H1 (cell line): ENCODE results near the gene PJVK. TPM values are rescaled to one million over a fixed set of nuclear protein-coding genes. Genes with fewer than 3 reads are reported as not detected.

Experiments used
- HDAC2 ChIP-seq, 2 experiments: fragments of 300-600 bp in 1 of 2; sonication (generic) in 1 of 2; IDR thresholded peaks; 2 replicates each; pipeline ENCODE4 v1.6.1; 2011 to 2012; ENCODE audit warnings: low read depth in 2 of 2, low read length in 2 of 2, mild to moderate bottlenecking in 2 of 2, moderate library complexity in 2 of 2, borderline replicate concordance in 1 of 2, inconsistent platforms in 1 of 2
- SIN3A ChIP-seq, 2 experiments: IDR thresholded peaks in 1 of 2; conservative IDR thresholded peaks in 1 of 2; 2 replicates each; pipeline ENCODE4 v1.6.1; 2011 to 2012; ENCODE audit warnings: low read length in 2 of 2, improper control_type of control experiment in 1 of 2, low read depth in 1 of 2, mild to moderate bottlenecking in 1 of 2
- SP4 ChIP-seq: IDR thresholded peaks from 2 replicates; pipeline ENCODE4 v1.6.1; 2012; ENCODE audit warnings: low read length, inconsistent platforms
- YY1 ChIP-seq: IDR thresholded peaks from 2 replicates; pipeline ENCODE4 v1.6.1; 2011; ENCODE audit warnings: low read depth, mild to moderate bottlenecking, low read length
- polyA plus RNA-seq, 7 experiments: library from polyadenylated mRNA; depleted of rRNA in 3 of 7; stranded (reverse) in 5 of 7; unstranded in 2 of 7; fragments of >200 nt in 5 of 7; fragments of 200-250 nt in 2 of 7; gene quantifications; 1 replicate in 5 of 7; 2 replicates in 1 of 7; 4 replicates in 1 of 7; pipeline versions ENCODE4 v1.2.1 to v1.2.3, GENCODE V29; 2011 to 2013; ENCODE audit warnings: missing spikeins in 2 of 7, mixed read lengths in 2 of 7
- total RNA-seq: library from RNA; stranded (reverse); fragmentation: NEBNext Ultra II Directional; extraction: Animal tissue kit (Norgen Biotek cat#: 25700); gene quantifications from 2 replicates; pipeline ENCODE4 v1.2.1, GENCODE V29; 2021
- TF ChIP-seq, protein P1 (sequence below): IDR thresholded peaks from 2 replicates; pipeline ENCODE4 v1.6.1; 2011; ENCODE audit warnings: low read length, improper control_type of control experiment
- TF ChIP-seq, protein P2 (sequence below): IDR thresholded peaks from 2 replicates; pipeline ENCODE4 v1.6.1; 2012; ENCODE audit warnings: low read length, inconsistent platforms

PJVK gene
- total and polyA plus RNA-seq, 2 of the 8 experiments (the other 6 are each of a cell fraction or from before 2014, with no cell fraction given): 2.4 to 2.8 TPM

DNA sequence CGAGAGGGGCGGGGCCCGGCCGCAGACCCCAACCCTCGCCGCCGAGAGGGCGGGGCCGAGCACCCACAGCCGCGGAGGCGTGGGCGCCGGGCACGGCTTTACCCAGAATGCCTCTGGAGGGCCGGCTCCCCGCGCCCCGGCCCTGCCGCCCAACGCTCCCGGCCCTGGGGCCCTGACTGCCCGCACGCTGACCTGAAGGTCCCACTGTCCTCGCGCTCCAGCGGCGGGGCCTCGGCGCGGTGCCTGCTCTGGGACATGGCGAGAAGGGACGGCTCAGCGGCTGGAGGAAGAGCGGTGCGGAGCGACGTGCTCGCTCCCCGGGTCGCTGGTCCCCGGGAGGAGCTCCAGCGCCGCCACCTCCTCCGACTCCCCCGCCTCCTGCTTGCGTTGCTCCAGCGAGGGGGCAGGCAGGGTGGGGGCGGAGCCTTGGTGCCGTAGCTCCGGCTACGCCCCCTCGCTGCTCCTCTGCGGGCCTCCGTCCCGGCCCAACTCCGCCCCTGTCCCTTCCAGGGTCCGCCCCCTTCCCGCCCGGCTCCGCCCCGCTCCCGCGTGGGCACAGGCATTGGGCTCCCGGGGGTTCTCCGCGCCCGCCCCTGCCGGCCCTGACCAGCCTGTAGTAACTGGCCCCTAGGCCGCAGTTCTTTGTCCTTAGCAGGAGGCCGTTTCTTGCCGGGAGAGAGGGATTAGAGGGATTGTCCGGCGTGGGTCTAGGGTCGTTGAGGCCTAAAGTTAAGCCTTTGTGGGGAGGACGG lies at the start of gene PJVK, which contains the start of gene PRKRA (continued):
- TF ChIP-seq SIN3A (conservative IDR thresholded peaks at IDR 0.05 in 1 of 2, IDR thresholded peaks at IDR 0.05 in 1 of 2; ENCODE audit: low read depth in 1 of 2, low read length in 2 of 2) (peak in 1 of 2 experiments; percentile 57; a peak in 2 of 4 replicates), SP4 (no peak), YY1 (no peak), HDAC2 (IDR thresholded peaks at IDR 0.05; ENCODE audit: borderline replicate concordance in 1 of 2, low read depth in 2 of 2, low read length in 2 of 2) (peak; percentile 81 to 95; a peak in 2 of 4 replicates)
- TF ChIP-seq, protein P1, sequence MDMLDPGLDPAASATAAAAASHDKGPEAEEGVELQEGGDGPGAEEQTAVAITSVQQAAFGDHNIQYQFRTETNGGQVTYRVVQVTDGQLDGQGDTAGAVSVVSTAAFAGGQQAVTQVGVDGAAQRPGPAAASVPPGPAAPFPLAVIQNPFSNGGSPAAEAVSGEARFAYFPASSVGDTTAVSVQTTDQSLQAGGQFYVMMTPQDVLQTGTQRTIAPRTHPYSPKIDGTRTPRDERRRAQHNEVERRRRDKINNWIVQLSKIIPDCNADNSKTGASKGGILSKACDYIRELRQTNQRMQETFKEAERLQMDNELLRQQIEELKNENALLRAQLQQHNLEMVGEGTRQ: no peak
- TF ChIP-seq, protein P2, sequence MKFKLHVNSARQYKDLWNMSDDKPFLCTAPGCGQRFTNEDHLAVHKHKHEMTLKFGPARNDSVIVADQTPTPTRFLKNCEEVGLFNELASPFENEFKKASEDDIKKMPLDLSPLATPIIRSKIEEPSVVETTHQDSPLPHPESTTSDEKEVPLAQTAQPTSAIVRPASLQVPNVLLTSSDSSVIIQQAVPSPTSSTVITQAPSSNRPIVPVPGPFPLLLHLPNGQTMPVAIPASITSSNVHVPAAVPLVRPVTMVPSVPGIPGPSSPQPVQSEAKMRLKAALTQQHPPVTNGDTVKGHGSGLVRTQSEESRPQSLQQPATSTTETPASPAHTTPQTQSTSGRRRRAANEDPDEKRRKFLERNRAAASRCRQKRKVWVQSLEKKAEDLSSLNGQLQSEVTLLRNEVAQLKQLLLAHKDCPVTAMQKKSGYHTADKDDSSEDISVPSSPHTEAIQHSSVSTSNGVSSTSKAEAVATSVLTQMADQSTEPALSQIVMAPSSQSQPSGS: no peak
